GM18505 (cell line): ENCODE results near the gene MCRS1.

Experiments used
- ATAC-seq: cut with Tn5 transposase; IDR thresholded peaks from one replicate; pipeline ENCODE4 v1.9.1; 2021; ENCODE audit not compliant: unreplicated experiment
- POLR2A ChIP-seq: IDR thresholded peaks from 4 replicates; pipeline ENCODE4 v1.6.1; 2011; ENCODE audit warnings: borderline replicate concordance; ENCODE audit not compliant: insufficient read depth, insufficient read length; ENCODE audit errors: extremely low read depth

Gene MCRS1

GRCh38 chr12:49557917-49558215, 10.1 kb downstream of the MCRS1 start:
- no peak for ATAC-seq
- no peak for TF ChIP-seq POLR2A

GRCh38 chr12:49557187-49557916, 10.6 kb downstream of the MCRS1 start:
- TF ChIP-seq POLR2A: no peak
- no peak for ATAC-seq

GRCh38 chr12:49556391-49557186, 11.4 kb downstream of the MCRS1 start:
- TF ChIP-seq POLR2A: no peak
- no peak for ATAC-seq

- no peak for TF ChIP-seq POLR2A
Measured at GRCh38 chr12:49555631-49556390, 12.1 kb downstream of the MCRS1 start.

GRCh38 chr12:49554266-49554665, 13.7 kb downstream of the MCRS1 start:
- no peak for ATAC-seq
- TF ChIP-seq POLR2A: no peak

More at GRCh38 chr12:49555631-49556390, 12.1 kb downstream of the MCRS1 start:
- ATAC-seq: no peak

GRCh38 chr12:49553512-49554088, 14.3 kb downstream of the MCRS1 start:
- no peak for TF ChIP-seq POLR2A
- ATAC-seq: no peak

GRCh38 chr12:49552899-49553298, 15.0 kb downstream of the MCRS1 start:
- no peak for TF ChIP-seq POLR2A
- no peak for ATAC-seq

- TF ChIP-seq POLR2A: no peak
- ATAC-seq: no peak
Measured at GRCh38 chr12:49552425-49552824, 15.5 kb downstream of the MCRS1 start.

- ATAC-seq: no peak
Measured at GRCh38 chr12:49552014-49552413, 15.9 kb downstream of the MCRS1 start.

GRCh38 chr12:49550693-49551252, 17.2 kb downstream of the MCRS1 start:
- ATAC-seq: no peak
- TF ChIP-seq POLR2A: no peak

More at GRCh38 chr12:49552014-49552413, 15.9 kb downstream of the MCRS1 start:
- no peak for TF ChIP-seq POLR2A

- ATAC-seq: no peak
- no peak for TF ChIP-seq POLR2A
Measured at GRCh38 chr12:49549735-49550692, 17.9 kb downstream of the MCRS1 start.

- ATAC-seq: no peak
- no peak for TF ChIP-seq POLR2A
Measured at GRCh38 chr12:49548822-49549648, 18.9 kb downstream of the MCRS1 start.

- TF ChIP-seq POLR2A: no peak
- no peak for ATAC-seq
Measured at GRCh38 chr12:49548481-49548821, 19.5 kb downstream of the MCRS1 start.
